Fibroblast of the aortic adventitia (primary cell): ENCODE measurements around the gene ELFN2. TPM values are rescaled to one million over a fixed set of nuclear protein-coding genes. Genes with fewer than 3 reads are reported as not detected.

ENCODE experiments used
- DNase-seq: peaks from one replicate; pipeline ENCODE4 v3.0.0-alpha.2; 2010; ENCODE audit warnings: low read depth
- H3K4me3 ChIP-seq: 2 replicates; pipeline ENCODE4 v1.5.1; 2011; ENCODE audit warnings: low read depth, mild to moderate bottlenecking, control low read depth, low read length, moderate library complexity
- total RNA-seq: library from RNA; depleted of rRNA; stranded (reverse); fragments of >200 nt; gene quantifications from 2 replicates; pipeline ENCODE4 v1.2.3, GENCODE V29; 2012; ENCODE audit warnings: low replicate concordance
- TF ChIP-seq, protein P1 (sequence below): IDR thresholded peaks from 2 replicates; pipeline ENCODE4 v1.5.1; 2011; ENCODE audit warnings: mild to moderate bottlenecking, low read length, control low read depth, inconsistent platforms; ENCODE audit not compliant: insufficient read depth

Gene ELFN2
- total RNA-seq, 1 donor: 0.18 TPM

DNA sequence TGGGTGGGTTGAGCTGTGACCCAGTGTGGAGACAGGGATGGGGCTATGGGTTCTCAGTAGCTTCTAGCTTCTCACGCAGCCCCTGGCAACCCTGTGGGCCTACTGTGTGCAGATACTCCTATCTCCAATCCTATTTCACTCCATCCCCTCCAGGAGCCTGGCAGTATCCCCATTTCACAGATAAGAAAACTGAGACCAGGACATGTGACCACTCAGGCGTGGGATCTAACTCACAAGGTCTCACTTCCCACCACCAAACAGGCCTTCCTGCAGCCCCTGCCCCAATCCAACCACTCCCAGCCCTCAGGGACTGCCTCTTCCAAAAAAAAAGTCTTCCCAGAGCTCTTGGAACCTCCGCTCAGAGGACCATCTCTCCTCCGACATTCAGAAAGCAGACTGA is 15.6 kb downstream of the ELFN2 start:
- no peak overlapping the region for H3K4me3 ChIP-seq
- TF ChIP-seq, protein P1, sequence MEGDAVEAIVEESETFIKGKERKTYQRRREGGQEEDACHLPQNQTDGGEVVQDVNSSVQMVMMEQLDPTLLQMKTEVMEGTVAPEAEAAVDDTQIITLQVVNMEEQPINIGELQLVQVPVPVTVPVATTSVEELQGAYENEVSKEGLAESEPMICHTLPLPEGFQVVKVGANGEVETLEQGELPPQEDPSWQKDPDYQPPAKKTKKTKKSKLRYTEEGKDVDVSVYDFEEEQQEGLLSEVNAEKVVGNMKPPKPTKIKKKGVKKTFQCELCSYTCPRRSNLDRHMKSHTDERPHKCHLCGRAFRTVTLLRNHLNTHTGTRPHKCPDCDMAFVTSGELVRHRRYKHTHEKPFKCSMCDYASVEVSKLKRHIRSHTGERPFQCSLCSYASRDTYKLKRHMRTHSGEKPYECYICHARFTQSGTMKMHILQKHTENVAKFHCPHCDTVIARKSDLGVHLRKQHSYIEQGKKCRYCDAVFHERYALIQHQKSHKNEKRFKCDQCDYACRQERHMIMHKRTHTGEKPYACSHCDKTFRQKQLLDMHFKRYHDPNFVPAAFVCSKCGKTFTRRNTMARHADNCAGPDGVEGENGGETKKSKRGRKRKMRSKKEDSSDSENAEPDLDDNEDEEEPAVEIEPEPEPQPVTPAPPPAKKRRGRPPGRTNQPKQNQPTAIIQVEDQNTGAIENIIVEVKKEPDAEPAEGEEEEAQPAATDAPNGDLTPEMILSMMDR: no peak
- no peak for DNase-seq

DNA sequence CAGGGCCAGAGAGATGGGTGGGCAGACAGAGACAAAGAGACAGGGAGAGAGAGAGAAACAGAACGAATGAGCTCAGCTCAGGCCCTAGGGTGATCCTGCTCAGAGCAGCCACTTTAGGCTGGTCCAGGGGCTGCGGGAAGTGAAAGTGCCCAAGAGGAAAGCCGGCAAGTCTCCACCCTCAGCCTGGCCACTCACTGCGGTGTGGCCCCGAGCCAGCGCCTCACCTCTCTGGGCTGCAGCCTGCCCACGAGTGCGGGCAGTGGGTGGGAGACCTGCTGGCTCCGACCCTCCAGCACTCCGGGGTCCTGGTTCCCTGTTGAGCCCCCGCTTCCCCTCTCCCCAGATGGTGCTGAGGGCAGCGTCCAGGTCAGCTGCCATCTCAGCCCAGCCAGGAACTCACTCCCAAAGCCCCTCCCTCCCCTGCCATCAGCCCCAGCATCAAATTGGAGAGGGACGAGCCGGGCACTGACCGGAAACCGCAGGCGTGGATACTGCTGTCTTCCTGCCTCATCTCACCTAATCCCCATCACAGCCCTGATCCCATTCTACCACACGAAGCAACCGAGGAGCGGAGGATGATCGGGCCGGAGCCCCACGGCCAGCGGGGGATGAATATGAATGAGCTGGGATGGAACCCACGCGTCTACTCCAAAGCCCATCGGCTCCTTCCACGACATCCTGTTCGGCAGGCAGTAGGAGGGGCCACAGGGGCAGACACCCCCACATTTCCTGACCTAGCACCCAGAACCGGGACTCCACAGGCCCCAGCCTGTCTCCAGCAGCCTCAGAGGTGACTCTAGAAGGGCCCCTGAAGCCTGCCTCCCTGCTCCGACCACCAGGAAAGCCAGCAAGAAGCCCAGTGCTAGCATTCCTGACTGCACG is 16.9 kb downstream of the ELFN2 start:
- DNase-seq: no peak
- H3K4me3 ChIP-seq: no peak overlapping the region
- TF ChIP-seq, protein P1: no peak

DNA sequence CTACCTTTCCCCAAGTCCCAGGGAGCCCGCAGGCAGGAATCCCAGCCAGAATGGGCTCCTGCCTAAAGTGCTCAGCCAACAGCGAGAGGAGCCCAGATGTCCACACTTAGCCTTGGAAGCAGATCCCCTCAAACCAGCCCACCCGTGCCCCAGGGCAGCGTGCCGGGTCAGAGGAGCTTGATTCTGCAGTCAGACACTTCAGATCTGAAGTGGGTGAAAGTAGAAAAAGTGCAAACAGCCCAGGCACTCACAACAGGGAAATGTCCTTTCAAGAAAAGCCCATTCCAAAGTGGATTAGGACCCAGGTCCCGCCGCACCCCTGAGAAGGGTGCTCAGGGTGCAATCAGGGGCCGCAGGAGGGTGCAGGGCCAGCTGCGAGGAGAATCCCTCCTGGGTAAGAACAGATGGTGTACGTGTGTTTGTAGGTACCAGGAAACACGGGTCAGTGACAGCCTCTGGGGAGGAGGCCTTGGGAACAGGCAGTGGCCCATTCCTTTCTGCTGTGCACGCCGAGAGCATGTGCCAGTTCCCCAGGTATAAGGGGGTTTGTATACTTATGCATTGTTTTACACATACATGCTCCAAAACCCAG is 17.7 kb downstream of the ELFN2 start:
- no peak overlapping the region for H3K4me3 ChIP-seq
- no peak for DNase-seq
- TF ChIP-seq, protein P1: no peak

DNA sequence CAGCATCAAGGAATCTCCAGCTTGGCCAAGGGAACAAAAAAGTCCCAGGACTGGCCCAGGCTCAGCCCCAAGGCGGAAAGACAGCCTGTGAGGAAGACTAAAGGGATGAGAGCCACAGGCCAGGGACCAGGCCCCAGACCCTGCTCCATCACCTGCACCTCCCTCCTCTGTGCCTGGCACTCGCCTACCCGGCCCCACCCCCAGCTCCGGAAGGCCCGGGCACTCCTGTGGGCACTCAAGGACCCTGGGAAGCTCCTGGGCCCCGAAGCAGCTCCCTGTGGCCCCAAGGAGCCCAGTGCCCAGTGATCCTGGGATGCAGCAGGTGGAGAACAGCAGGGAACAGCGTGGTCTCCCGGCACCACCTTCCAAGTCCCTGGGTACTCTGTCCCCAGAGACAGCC is 18.2 kb downstream of the ELFN2 start:
- no peak overlapping the region for H3K4me3 ChIP-seq
- DNase-seq: no peak
- TF ChIP-seq, protein P1: no peak

DNA sequence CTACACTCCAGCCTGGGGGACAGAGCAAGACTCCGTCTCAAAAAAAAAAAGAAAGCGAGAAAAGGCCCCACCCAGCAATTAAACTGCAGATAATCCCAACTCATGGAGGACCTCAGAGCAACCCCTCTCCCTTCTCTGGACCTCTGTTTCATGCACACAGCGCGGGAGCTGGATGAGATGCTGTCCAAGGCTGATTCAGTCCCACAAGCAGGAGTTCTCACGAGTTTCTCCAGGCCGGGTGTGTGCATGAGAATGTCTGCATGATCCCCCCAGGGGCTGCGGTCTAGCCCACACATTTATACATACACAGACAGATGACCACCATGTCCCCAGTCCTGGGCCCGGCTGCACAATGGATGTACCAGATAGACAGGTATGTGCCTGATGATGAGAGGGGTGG is 19.4 kb downstream of the ELFN2 start:
- TF ChIP-seq, protein P1: no peak
- no peak overlapping the region for H3K4me3 ChIP-seq
- no peak for DNase-seq

DNA sequence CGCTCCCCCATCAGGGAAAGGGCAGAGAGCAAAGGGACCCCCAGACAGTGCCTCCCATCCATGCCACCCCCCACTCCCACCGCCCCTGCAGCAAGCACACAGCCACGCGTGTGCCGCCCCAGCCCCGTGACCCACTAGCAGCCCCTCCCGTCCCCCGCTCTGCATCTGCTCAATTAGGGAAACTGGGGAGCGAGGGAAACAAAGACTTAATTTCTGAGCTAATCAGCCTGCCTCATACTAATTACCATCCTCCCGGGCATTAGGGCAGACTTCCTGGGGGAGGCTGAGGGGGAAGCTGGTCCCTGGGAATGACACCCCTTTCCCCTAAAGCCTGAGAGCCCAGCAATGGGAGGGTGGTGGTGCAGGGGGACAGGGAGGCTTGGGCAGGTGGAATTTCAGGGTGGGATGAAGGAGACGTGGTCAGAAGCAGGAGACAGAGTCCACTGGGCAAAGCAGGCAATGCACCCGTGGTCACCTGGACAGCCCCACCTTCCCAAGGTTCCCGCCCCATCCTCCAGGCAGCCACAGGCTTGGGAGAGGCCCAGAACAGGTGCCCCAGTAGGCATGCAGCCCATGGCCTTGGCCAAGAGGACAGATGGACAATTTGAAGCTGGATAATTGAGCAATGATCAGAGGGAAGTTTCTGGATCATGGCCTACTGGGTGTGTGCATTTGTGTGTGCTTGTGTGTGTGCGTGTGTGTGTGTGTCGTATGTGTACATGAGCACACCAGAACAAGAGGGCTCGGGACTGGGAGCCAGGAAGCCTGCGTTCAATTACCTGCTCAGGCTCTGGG is 20.6 kb downstream of the ELFN2 start:
- H3K4me3 ChIP-seq: no peak overlapping the region
- peak; percentile 24 for DNase-seq
- TF ChIP-seq, protein P1: no peak
